Measurements from ENCODE around the gene SEMA5B.

SEMA5B gene

DNA sequence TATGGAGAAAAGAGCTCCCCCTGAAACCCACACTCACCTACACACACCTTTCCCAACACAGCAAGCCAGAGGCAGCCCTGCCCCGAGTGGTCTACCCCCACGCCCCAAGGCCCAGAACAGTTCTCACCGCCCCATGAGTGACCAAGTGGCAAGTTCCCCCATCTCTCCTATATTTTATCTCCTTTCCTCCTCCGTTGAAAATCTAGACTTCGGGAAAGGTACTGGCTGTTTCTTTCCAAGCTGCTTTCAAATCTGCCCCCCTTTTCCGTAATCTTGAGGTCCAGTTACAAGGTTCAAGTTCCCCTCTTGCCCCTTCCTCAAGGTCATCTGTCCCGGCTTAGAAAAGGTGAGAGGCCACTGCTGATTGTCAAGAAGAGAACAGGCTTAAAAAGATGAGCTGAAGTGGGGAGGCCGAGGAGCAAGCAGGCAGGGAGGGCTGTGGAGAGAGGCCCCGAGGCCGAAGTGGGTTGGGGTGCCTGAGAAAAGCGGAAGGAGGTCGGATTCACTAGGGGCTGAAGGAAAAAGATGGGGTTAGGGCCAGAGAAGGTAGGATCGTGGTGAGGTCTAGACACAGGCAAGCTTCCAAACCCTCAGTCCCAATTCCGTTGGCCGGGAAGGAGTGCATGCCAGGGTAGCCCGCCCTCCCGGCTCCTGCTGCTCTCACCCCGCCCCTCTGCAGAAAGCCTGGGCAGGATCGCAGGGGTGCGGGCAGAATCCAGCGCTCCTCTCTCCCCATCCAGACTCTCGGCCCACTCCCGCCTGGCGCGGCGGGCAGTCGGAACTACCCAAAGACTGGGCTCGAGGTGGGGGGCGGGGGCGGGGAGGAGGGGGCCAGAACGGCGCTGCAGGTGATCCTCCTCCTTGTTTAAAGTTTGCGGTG lies 1.7 kb downstream of the SEMA5B start:
- DNase-seq (ENCODE audit: low spot score) = no peak
- TF ChIP-seq, protein P1, sequence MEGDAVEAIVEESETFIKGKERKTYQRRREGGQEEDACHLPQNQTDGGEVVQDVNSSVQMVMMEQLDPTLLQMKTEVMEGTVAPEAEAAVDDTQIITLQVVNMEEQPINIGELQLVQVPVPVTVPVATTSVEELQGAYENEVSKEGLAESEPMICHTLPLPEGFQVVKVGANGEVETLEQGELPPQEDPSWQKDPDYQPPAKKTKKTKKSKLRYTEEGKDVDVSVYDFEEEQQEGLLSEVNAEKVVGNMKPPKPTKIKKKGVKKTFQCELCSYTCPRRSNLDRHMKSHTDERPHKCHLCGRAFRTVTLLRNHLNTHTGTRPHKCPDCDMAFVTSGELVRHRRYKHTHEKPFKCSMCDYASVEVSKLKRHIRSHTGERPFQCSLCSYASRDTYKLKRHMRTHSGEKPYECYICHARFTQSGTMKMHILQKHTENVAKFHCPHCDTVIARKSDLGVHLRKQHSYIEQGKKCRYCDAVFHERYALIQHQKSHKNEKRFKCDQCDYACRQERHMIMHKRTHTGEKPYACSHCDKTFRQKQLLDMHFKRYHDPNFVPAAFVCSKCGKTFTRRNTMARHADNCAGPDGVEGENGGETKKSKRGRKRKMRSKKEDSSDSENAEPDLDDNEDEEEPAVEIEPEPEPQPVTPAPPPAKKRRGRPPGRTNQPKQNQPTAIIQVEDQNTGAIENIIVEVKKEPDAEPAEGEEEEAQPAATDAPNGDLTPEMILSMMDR (IDR thresholded peaks at IDR 0.05; ENCODE audit: extremely low read depth, missing control alignments) = no peak

DNA sequence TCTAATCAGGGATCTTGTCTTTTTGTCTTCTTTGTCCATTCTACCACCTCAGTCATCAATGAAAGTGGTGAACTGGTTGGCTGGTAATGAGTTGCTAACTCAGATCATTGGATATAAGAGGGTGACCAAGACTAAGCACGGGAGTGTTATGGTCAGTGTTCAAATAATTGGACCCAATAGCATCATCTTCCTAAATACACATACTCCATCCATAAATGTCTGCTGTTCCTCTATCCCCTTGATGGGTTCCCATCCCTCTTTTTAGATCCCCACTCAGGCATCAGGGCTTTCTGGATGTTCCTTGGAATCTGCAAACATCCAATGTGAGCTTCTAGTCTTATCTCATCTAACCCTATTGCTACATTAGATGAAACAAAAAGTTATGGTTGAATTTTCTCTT lies 3.5 kb downstream of the SEMA5B start:
- no peak for DNase-seq (ENCODE audit: low spot score)
- TF ChIP-seq, protein P1 (IDR thresholded peaks at IDR 0.05; ENCODE audit: extremely low read depth, missing control alignments) = no peak

DNA sequence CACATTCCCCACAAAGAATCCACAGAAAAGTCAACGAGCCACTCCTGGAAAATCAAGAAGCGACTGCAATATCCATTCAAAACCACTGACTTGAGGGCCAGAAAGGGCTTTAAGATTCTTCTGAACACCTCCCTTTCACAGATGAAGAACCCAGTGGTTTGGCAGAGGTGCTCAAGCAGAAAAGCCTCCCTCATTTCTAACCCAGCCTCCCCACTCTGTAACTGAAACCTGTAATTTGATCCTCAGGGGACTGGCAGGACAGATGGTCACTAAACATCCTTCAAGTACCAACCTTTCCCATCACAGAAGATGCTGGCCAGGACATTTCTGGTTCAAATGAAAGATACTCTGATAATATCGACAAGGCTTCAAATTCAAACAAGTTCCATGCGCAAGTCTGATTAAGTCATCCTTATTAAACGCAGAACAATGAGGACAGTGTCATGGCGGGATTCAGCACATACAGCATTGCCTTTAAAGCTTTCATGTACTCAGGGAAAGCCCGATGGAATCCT lies 5.5 kb downstream of the SEMA5B start:
- no peak for DNase-seq (ENCODE audit: low spot score)
- TF ChIP-seq, protein P1 (IDR thresholded peaks at IDR 0.05; ENCODE audit: extremely low read depth, missing control alignments) = no peak

DNA sequence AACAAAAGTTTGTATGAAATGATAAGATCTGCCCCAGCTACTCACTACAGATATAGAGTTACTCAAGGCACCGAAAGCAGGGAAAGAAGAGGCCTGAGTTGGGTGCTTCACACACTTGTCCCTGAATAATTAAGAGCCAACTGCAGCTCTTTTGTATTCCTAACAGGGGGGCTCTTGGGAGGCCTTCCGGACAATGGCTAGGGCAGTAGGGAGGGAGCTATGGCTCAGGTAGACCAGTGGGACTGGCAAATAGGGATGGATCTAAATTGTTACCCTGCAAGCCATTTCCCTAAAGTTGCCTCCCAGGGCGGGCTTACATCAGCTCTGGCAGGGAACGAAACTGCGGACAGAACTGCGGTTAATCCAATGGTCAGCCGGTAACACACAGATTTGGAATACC lies 6.2 kb downstream of the SEMA5B start:
- TF ChIP-seq, protein P1 (IDR thresholded peaks at IDR 0.05; ENCODE audit: extremely low read depth, missing control alignments) = no peak
- DNase-seq (ENCODE audit: low spot score) = no peak

DNA sequence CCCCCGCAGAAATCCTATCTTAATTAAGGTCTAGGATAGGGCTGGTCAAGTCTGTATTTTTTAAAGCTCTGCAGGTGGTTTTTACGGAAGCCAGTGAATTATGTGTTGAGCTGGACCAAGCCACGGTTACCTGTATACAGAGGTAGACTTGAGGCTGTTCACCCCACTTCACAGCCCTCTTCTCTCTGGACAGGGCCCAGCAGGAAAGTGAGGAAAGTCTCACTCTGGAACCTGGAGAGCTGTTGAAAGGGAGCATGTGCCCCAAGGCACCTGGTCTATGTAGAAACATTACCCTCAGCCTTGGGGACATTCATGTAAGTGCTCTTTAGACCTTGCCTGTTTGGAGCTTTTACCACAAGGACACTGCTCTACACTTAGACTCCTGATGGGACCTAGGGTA lies 6.9 kb downstream of the SEMA5B start:
- TF ChIP-seq, protein P1 (IDR thresholded peaks at IDR 0.05; ENCODE audit: extremely low read depth, missing control alignments) = no peak
- DNase-seq (ENCODE audit: low spot score) = no peak

DNA sequence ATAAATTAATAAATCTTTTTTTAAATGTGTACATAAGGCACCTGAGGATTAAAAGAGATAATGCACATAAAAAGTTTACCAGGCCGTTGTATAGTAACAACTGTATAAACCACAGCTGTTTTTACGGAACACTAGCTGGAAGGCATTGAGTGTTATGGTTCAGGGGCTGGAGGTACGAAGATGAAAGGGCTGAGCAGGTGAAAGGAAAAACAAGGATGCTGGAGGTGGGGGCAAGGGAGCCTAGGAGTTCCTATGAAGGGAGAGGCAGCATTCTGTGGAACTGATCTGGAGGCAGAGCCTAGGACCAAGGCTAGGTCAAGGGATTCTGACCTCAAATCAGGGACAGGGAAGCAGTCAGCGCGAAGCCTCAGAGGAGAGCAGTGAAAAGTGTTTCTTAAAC lies 8.0 kb downstream of the SEMA5B start:
- DNase-seq (ENCODE audit: low spot score) = no peak
- TF ChIP-seq, protein P1 (IDR thresholded peaks at IDR 0.05; ENCODE audit: extremely low read depth, missing control alignments) = no peak

DNA sequence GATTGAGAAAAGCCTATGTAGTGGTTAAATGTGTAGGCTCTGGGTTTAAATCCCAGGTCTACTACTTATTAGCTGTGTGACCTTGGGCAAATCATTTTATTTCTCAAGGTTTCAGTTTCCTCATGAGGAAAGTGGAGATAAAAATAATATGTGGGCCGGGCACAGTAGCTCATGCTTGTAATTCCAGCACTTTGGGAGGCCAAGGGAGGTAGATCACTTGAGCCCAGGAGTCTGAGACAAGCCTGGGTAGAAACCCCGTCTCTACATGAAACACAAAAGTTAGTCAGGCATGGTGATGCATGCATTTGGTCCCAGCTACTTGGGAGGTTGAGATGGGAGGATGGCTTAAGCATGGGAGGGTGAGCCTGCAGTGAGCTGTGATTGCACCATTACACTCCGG lies 8.4 kb downstream of the SEMA5B start:
- no peak for DNase-seq (ENCODE audit: low spot score)
- TF ChIP-seq, protein P1 (IDR thresholded peaks at IDR 0.05; ENCODE audit: extremely low read depth, missing control alignments) = no peak

All from GM20000 (cell line).